GM12892 (cell line): Measurements from ENCODE around the gene QPCT.

Experiments
- POLR2A ChIP-seq: IDR thresholded peaks from 2 replicates; pipeline ENCODE4 v1.6.1; 2011; ENCODE audit warnings: low read depth, low read length, control low read depth
- POLR2AphosphoS5 ChIP-seq: IDR thresholded peaks from 2 replicates; pipeline ENCODE4 v1.6.1; 2011; ENCODE audit warnings: low read depth, low read length, control low read depth
- TAF1 ChIP-seq: IDR thresholded peaks from 2 replicates; pipeline ENCODE4 v1.6.1; 2011; ENCODE audit warnings: low read depth, mild to moderate bottlenecking, control low read depth, low read length, borderline replicate concordance

DNA sequence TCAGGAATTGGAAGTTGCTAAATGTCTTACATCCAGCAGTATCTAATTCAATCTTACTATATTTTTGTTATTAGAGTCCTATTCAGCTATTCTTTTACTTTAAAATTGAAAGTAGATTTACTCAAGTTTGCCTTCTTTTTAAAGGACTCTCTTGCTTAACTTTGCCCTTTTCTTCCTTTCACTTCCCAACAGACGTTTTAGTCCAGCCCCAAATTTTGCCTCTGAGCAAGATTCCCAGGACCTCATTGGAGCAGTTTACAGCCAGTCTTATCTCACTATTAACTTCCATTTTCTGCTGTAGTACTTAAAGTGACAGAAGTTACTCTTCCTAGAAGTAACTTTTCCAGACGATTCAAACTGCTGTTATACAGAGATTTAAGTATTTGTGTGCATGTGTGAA, 18.1 kb upstream of the QPCT start:
- no peak for TF ChIP-seq POLR2A
- no peak for TF ChIP-seq POLR2AphosphoS5
- no peak for TF ChIP-seq TAF1
